ENCODE data around the gene MAD1L1.

MAD1L1 gene

DNA sequence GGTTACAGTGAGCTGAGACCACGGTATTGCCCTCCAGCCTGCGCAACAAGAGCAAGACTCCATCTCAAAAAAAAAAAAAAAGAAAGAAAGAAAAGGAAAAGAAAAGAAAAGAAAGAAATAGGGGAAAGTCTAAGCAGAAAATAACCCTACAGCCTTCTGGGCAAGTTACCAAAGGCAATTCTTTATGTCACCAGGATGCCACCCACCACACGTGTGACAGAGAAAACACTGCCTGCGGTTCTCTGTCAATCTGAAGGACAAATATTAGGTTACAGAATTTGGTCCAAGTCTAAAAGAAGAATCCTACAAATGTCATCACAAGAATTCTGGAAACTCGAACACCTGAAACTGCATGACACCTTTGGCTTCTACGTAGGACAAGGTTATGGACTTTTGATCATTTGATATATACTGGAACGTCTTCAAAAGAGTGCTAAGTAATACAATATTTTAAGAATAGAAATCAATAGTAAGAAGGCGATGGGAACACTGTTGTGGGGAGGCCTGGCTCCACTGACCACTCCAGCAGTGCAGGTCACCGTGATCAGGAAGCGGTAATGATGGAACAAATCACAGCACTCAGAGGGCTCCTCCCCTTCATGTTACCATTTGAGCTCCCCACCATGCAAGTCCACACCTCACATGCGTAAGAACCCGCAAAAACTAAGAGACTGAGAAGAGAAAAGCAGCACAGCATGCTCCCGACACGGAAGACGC is 75.8 kb downstream of the MAD1L1 start:
- DNase-seq (ENCODE audit: low read depth) = no peak

DNA sequence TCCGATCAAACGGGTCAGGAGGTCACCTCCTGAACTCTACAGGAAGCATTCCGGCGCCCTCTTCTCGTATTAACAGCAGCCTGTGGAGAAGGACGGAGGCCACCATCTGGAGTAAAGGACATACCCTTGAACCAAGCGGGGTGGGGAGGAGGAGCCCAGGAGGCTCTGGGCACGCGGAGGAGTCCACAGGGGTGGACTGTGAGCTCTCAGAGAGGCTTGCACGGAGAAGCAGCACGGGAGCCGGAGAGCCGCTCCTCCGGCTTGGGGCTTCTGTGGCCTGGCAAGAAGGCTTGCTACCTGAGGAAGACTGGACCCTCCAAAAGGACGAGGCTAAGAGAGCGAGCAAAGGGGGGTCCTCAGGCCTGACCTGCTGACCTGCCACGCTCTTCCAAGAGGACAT is 77.9 kb downstream of the MAD1L1 start:
- no peak for DNase-seq (ENCODE audit: low read depth)

DNA sequence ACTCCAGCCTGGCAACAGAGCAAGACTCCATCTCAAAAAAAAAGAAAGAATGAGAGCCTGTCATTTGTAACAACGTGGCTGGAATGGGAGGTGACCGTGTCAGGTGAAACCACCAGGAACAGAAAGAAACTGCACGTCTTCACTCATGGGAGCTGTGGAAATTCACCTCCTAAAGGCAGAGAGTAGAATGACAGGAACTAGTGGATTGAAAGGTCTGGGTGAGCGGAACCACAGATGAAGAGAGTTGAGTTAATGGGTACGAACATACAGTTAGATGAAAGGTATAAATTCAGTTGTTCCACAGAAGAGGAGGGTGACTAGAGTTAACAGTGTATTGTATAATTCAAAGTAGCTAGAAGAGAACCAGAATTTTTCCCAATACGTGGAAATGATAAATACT is 78.6 kb downstream of the MAD1L1 start:
- DNase-seq (ENCODE audit: low read depth) = no peak

DNA sequence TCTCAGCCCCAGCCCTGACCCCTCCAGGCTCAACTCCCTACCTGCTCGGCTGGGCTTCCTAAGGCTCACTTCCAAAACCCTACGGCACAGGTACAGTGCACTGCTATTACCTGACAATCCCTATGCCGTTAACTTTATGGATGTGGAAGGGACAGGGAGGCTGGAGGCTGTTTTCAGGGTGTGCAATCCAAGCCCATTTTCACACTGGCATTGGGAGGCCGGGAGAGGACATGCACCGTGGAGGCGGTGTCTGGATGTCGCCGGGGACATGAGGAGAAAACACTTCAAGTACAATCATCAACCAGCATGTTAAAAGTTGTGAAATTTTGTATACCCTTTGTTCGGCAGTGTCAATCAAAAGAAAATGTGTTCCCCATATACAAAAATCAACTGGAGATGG is 80.1 kb downstream of the MAD1L1 start:
- DNase-seq (ENCODE audit: low read depth) = no peak

DNA sequence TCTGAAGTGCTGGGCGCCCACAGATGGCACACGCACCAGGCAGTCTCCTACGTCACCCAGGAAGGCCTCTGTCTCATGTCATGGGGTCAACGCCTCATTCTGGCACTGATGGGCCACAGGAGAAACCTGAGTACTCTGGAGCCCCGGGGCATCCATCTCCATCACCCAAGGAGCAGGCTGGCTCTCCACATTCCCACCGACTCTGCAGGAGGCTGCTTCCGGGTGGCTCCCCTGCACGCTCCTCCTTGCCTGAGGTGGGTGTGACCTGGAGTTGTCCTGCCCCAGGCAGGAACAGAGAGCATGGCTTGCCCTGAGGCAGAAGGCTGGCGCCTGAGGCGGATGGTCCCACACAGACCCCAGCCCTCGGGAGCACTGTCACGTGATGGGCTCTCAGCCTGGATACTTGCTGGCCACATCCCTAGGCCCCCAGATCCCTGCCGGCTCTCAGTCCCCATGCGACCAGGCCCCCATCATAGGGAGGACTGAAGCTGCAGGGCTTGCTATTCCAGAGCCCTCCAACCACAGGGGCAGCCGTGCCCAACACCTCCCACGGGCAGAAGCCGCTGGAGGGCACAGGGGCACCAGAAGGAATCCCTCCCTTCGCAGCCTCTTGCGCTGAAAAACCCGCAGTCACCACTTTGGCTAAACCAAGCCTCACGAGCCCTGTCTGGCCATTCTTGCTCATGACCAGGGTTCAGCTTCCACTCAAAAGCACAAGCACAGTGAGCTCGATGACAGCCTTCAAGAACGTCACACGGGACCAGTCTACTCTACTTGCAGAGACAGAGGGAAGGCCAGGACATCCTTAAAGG is 80.7 kb downstream of the MAD1L1 start:
- DNase-seq (ENCODE audit: low read depth) = no peak

DNA sequence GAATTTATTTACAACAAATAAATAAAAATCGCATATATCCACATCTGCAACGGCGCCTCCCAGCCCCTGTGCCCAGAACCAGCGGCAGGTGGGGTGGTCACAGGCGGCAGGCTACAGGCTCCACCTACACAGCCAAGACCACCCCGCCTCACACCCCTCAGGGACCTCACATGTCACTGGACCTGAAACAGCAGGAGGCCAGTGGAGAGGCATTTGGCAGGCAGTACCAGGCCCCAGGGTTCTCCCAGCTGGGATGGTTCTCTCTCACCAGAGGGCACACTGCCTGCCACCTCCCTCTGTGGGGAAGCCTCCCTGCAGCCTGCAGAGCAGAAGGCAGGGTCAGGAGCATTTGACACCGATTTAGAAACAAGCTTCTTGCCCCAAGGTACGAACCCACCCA is 81.5 kb downstream of the MAD1L1 start:
- peak; percentile 26 for DNase-seq (ENCODE audit: low read depth)

DNA sequence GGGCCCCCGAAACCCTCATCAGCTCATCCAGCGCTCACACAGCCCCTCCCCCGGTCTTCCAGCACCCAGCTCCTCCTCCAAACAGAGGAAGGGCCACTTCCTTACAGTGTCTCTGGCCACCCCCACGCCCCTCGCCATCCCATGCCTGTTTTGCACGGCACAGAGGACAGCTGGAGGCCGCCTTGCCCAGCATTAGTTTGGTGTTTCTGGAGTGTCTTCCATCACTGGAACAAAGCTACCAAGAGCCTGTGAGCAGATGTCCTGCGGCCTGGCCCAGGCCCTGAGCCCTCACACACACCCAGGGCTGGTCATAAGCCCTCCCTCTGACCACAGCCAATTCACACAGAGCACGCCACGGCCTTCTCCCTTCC is 82.3 kb downstream of the MAD1L1 start:
- DNase-seq (ENCODE audit: low read depth) = no peak

DNA sequence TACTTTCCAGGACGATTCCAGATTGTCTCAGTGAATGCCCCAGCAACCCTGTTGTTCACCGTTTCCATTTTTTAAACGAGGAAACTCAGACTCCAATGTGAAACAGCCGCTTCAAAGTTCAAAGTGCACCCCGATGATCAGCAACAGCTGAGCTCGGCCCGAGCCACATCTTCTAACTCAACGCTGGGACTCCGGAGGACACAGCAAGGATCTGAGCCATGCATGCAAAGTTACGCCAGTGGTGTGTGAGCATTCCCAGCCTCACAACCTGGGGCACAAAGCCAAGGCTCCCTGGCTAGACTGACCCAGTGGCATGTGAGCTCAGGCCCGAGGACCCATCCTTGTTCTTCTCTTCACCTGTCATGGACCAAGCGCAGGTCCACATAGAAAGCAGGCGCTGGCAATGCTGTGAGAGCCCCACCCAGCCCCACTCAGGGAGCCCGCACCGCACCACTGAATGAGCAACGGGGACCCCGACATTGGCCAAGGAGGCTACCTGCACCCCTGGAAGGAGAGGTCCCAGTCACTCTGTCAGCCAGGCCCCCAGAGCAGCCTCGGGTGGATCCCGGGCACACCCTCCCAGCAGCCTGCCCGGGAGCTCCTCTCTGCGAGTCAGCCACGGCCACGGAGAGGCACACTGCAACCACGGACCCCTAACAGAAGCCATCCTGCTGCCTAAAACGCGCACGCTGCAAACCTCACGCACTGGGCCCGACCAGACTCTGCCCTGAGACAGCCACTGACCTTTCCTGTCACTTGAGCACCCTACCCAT is 82.9 kb downstream of the MAD1L1 start:
- DNase-seq (ENCODE audit: low read depth) = no peak

DNA sequence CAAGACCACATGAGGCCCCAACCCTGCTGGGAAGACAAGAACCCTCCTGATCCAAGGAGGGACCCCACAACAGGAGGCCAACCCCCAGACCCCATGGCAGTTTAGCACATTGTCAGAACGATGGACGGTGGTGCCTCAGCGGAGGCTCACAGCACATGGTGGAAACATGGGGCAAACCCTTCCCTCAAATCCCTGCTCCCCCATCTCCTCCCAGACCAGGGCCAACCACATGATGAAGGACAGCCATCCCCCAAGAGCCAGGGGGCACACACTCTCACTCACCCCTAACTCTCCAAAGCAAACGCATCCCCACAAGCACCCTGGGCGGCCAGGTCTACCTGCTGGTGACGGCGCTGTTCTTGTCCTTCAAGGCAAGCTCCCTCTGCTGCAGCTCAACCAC is 83.9 kb downstream of the MAD1L1 start:
- DNase-seq (ENCODE audit: low read depth) = no peak

DNA sequence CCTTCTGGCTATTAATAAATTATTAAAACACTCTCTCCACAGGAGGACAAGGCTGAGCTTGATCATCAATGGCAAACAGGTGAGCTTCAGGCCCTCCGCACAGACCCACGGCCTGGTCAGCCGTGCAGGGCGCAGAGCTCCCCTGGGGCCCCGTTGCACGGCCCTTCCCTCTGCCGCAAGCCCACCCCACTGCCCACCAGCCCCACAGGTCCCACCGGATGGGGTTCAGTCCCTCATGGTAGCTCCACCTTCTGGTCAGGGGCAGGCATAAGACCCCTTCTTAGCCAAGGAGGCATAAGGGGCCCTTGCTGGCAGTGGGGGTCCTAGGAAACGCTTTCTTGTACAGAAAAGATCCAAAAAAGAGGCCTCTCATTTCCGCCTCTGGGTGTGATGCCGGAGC is 84.6 kb downstream of the MAD1L1 start:
- no peak for DNase-seq (ENCODE audit: low read depth)

DNA sequence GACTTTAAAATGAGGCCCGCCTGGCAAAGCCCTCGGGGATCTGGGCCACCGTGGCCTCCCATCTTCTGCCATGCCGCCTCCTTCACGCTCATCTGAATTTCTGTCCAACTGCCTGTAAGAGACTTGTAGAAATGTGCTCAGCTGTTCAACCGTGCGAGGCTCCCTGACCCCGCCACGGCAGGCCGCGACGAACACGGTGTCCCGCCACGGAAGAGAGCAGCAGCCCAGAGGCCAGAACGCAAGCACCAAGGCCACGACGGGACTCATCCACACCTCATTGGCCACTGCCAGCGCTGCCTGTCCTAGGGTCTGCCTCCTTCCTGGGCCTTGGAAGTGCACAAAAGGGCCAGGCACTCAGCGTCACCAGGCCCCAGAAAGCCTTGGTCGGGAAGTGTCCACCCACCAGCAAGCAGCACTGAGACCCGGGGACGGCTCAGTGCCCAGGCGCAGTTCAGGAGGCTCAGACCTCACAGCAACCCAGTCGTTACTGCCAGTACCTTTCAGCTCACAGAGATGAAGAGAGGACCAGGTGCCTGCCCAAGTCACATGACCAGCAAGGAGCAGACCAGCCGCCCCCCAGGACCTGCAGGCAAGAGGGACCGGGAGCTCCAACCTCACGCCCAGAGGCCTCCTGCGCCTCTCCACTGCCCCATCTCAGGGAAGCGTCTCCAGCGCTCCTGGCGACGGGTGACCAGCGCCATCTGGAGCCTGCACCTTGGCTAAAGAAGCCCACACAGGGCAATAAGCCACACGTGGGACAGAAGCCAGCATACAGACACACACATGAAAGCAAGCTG is 85.9 kb downstream of the MAD1L1 start:
- no peak for DNase-seq (ENCODE audit: low read depth)

DNA sequence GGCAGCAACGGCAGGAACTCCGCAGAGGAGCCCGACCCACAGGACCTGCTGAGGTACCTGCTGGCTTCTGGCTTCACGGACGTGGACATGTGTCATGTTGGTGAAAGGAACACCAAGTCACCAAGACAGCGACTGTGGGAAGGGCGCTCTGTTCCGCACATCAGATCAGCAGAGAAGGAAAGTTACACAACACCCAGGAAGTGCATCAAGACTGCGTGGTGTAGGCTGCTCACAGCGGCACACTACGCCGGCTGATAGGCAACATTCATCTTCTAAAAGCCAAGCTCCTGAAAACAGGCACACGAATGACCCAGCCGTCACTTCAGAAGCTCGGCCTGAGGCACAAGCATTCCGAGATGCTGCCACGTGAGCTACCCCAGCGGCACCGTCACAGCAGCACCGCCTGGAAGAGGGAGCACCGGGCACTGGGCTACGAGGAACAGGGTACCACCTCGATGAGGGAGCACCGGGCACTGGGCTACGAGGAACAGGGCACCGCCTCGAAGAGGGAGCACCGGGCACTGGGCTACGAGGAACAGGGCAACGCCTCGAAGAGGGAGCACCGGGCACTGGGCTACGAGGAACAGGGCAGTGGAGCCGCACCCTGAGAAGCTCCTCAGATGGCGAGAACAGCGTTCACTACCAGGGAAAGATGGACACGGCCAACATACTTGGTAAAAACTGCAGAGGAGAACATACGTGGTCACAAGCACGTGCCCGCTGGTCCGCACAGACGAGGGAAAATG is 86.7 kb downstream of the MAD1L1 start:
- no peak for DNase-seq (ENCODE audit: low read depth)

DNA sequence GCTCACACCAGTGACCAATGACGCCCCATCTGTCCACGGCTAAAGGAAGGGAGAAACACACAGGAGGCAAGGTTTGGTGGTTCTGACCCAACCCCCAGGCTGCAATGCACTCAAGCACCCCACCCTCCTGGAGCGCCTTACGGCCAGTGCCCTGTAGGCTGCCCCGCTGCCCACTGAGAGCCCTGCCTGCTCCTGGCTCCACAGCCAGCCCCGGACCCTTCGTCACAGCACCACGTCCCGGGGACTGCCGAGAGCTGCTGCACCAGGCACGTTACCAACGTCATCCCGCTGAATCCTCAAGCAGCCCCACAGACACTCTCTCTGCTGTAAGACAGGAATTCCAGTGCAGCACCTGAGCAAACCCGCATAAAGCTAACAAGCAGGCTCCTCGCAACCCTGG is 87.8 kb downstream of the MAD1L1 start:
- no peak for DNase-seq (ENCODE audit: low read depth)

DNA sequence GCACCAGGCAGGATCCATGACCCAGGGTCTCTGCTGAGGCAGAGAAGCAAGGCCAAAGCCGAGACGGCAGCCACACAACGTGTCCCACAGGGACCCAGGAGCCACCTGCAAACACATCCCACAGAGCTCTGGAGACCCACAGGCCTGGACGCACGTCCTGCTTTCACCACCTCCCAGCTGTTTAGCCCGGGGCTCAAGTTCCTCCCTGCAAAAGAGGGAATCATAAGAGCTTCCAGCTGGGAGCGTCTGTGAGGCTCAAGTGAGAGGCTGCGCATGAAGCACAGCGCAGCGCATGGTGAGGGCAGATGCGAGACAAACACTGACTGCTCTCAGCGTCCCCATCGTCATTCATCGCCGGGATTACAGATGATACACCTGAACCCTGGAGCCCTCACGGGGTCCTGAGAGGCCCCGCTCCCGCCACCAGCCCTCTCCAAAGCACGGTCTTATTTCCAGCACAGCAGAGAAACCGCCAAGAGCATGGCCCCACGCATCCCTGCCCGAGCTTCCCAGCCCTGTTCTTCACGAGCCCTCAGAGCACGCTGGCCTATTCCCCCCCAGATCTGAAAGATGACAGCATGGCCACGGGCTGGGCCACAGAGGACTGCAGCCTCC is 88.7 kb downstream of the MAD1L1 start:
- no peak for DNase-seq (ENCODE audit: low read depth)

DNA sequence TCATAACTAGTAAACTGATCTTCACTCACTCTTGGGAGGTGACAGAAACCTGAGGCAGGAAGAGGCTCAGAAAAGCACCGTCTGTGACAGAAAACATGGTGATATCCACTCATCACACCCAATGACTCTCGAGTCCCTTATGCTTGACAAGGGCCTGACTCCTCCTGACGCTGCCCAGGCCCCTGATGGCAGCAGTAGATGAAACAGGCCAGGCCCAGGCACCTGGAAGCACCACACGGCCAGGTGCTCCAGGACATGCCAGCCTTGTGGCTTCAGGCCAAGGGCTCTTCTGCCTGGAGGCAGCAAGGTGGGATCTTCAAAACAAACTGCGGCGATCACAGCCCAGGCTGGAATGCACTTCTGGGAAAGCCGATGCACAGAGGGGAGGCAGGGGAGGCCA is 89.3 kb downstream of the MAD1L1 start:
- DNase-seq (ENCODE audit: low read depth) = no peak

DNA sequence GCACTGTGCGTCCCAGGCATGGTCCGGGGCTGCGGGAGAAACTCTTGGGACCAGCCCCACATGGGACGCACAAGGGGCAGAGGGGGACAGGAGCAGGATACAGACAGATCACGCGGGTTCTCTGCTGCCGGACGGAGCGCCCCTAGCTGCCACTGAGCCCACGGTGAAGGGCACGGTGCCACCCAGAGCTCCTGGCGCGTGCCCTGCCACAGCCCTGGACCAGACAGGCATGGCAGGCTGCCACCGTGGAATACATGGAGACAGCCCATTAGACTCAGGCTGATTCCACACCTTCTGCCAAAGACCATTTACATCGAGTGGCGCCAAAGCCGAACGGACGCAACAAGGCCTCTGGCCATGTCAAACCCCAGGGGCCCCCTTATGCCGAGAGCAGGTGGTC is 90.4 kb downstream of the MAD1L1 start:
- no peak for DNase-seq (ENCODE audit: low read depth)

DNA sequence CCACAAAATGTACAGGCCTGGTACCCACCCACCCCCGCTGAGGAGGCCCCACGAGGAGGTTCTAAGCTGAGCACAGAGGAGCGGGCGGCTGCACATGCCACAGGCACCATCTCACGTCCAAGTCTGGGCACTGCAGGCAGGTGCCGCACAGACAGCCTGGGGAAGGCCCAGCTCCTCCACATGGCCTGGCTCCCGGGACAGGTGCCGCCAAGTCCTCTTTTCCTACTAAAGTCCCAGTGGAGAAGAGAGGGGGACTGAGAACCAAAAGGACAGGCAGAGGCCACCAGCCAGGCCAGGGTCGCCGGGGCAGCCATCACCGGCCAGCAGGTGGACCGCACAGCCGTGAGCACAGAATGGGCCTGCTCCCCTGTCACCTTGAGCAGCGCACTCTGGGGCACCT is 91.1 kb downstream of the MAD1L1 start:
- no peak for DNase-seq (ENCODE audit: low read depth)

DNA sequence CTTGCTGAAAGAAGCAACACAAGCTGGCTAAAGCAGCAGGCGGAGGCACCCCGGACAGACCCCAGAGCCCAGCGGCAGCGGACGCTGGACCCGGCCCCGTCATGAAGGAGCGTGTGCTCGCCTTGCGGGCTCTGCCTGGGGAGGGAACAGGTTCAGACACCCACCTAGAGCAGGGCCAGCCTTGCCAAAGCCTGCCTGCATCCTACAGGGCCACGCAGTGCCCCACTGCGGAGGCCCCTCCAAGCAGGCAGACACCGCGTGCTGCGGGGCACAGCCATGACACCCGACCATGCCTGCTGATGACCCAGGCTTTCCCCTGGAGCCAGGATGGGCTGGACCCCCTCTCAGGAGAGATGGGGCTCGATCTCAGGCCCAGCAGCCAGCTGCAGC is 91.7 kb downstream of the MAD1L1 start:
- DNase-seq (ENCODE audit: low read depth) = no peak

DNA sequence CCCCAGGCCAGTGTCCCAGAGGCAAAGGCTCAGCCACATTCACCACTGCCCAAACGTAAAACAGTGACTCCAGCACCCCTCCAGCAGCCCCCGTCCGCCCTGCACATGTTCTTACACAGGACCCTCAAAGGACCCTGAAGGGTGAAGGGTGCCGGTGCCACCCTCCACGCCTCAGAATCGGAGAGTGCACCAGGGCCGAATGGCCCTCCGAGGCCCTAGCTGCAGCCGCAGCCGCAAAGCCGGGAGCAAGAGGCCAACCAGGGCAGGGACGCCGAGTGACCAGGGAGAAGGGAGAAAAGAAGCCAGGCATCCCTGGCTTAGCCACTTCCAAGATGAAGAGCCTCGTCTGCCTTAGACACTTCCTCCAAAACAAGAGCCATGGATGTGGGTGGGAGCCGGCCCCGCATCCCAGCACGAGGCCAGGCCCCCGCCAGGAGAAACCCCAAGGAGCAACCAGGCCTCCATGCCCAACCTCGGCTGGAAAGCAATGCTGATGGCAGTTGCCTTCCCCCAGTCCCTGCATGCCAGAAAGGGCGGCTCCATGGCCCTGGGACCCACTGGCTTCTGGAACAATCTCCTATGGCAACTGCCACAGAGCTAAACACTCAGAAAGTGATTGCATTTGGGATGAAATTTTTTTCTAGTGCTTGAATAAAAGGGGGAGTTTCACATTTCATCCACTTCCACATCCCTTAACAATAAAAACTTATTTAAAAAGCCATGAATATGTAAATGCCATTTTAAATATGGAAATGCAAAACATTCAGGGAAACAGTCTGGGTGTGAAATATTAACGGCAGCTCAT is 92.3 kb downstream of the MAD1L1 start:
- DNase-seq (ENCODE audit: low read depth) = no peak

DNA sequence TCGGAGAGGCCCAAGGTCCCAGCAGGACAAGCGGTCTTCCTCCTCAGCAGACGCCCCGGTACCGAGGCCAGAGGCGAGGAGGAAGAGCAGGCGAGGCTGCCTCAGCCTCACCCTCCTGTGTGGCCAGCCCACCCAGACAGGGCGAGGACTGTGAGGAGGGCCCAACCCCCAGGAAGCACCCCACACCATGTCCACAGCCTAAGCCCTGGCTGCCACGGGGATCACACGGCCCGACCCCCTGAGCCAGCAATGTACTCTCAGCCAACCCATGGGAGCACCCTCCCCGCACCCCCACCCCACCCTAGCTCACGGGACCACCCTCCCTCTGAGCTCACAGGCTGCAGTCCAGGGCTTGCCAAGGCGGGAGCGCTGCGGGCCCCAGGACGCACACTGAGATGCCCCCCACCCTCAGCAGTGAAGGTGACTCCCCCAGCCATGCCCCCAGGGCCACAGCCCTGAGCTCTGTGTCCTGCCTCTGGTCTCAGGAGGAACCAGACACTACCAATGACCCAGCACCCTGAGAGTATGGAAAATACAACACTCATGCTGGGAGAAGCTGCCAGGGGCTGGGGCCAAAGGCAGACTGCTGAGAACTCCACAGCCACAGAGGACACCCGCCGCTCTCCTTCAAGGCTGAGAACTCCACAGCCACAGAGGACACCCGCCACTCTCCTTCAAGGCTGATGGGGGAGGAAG is 93.6 kb downstream of the MAD1L1 start:
- DNase-seq (ENCODE audit: low read depth) = no peak

Data from fibroblast of gingiva (primary cell).